ENCODE measurements around the gene MYO3B. TPM values are rescaled to one million over a fixed set of nuclear protein-coding genes. Genes with fewer than 3 reads are reported as not detected.
A peak's percentile ranks its signal among the peaks of the same experiment; 100 is the strongest.

Gene MYO3B
- total RNA-seq, 1 donor from 2014 or later, result 0.05 TPM

- no peak for DNase-seq
- Histone ChIP-seq H3K27ac (replicated peaks) (no peak overlapping the region), H3K36me3 (no peaks in the 10 kb centered on the region), H3K4me1 (peaks cover 11% of the 10 kb centered on the region), H3K27me3 (ENCODE audit: low read depth) (no peaks in the 10 kb centered on the region), H3K9me3 (replicated peaks) (no peaks in the 10 kb centered on the region), H3K4me3 (no peak overlapping the region)
- no peak for TF ChIP-seq CTCF (IDR thresholded peaks at IDR 0.05; ENCODE audit: borderline replicate concordance)
- intact Hi-C loops (cut with micrococcal nuclease), result no loop called here
These were observed 39.0 kb downstream of the MYO3B start for GRCh38 chr2:170216981-170217380.

- DNase-seq, result no peak
These were observed 39.9 kb downstream of the MYO3B start for GRCh38 chr2:170217778-170218251.

GRCh38 chr2:170218456-170218855, 40.5 kb downstream of the MYO3B start:
- no peak for DNase-seq
- H3K4me3 ChIP-seq, result no peak overlapping the region
- H3K36me3 ChIP-seq, result no peaks in the 10 kb centered on the region
- H3K9me3 ChIP-seq (replicated peaks), result no peaks in the 10 kb centered on the region
- intact Hi-C loops (cut with micrococcal nuclease), result no loop called here
- H3K27me3 ChIP-seq (ENCODE audit: low read depth), result no peaks in the 10 kb centered on the region
- TF ChIP-seq CTCF (IDR thresholded peaks at IDR 0.05; ENCODE audit: borderline replicate concordance), result no peak
- no peak overlapping the region for H3K27ac ChIP-seq (replicated peaks)
- H3K4me1 ChIP-seq, result peaks cover 2% of the 10 kb centered on the region

More at GRCh38 chr2:170217778-170218251, 39.9 kb downstream of the MYO3B start:
- H3K36me3 ChIP-seq, result no peaks in the 10 kb centered on the region
- no peaks in the 10 kb centered on the region for H3K27me3 ChIP-seq (ENCODE audit: low read depth)
- intact Hi-C loops (cut with micrococcal nuclease), result no loop called here
- no peak overlapping the region for H3K4me3 ChIP-seq
- H3K9me3 ChIP-seq (replicated peaks), result no peaks in the 10 kb centered on the region
- peaks cover 9% of the 10 kb centered on the region for H3K4me1 ChIP-seq
- no peak overlapping the region for H3K27ac ChIP-seq (replicated peaks)
- TF ChIP-seq CTCF (IDR thresholded peaks at IDR 0.05; ENCODE audit: borderline replicate concordance), result no peak

- no peaks in the 10 kb centered on the region for H3K36me3 ChIP-seq
- H3K27ac ChIP-seq (replicated peaks), result no peak overlapping the region
- DNase-seq, result no peak
- no peaks in the 10 kb centered on the region for H3K9me3 ChIP-seq (replicated peaks)
- TF ChIP-seq CTCF (IDR thresholded peaks at IDR 0.05; ENCODE audit: borderline replicate concordance), result no peak
- H3K4me1 ChIP-seq, result no peaks in the 10 kb centered on the region
- no peak overlapping the region for H3K4me3 ChIP-seq
- H3K27me3 ChIP-seq (ENCODE audit: low read depth), result no peaks in the 10 kb centered on the region
- intact Hi-C loops (cut with micrococcal nuclease), result no loop called here
These were observed 41.0 kb downstream of the MYO3B start for GRCh38 chr2:170218931-170219330.

GRCh38 chr2:170221317-170222288, 43.7 kb downstream of the MYO3B start:
- H3K36me3 ChIP-seq, result no peaks in the 10 kb centered on the region
- intact Hi-C loops (cut with micrococcal nuclease), result no loop called here
- H3K9me3 ChIP-seq (replicated peaks), result no peaks in the 10 kb centered on the region
- peak overlapping the region; percentile 3 for H3K4me3 ChIP-seq
- no peak for DNase-seq
- no peaks in the 10 kb centered on the region for H3K4me1 ChIP-seq
- H3K27ac ChIP-seq (replicated peaks), result no peak overlapping the region
- no peak for TF ChIP-seq CTCF (IDR thresholded peaks at IDR 0.05; ENCODE audit: borderline replicate concordance)
- no peaks in the 10 kb centered on the region for H3K27me3 ChIP-seq (ENCODE audit: low read depth)
